Spleen (tissue), 7 donors: Measurements from ENCODE around the gene CIT.

ENCODE experiments used
- CTCF ChIP-seq, 11 experiments: fragments of 200-600 bp in 7 of 11; fragments of 450-650 bp in 4 of 11; sonication (generic) in 4 of 11; IDR thresholded peaks in 8 of 11; conservative IDR thresholded peaks in 3 of 11; 1 replicate in 7 of 11; 2 replicates in 4 of 11; pipeline versions ENCODE4 v1.4.0 to v1.8.0; 2016 to 2021; ENCODE audit warnings: antibody characterized with exemption in 11 of 11, inconsistent platforms in 4 of 11, mild to moderate bottlenecking in 1 of 11
- POLR2A ChIP-seq, 3 donors: fragments of 450-650 bp; IDR thresholded peaks; one replicate each; pipeline ENCODE4 v1.5.1; 2017; ENCODE audit warnings: antibody characterized with exemption in 3 of 3, mild to moderate bottlenecking in 1 of 3
- donor health status: DM: no; HTN: no; CAD: no; lungs with moderate emphysema.
- donor health status: DM: no; HTN: no; CAD: no.
- donor health status: DM: no; HTN: no; CAD: no.

DNA sequence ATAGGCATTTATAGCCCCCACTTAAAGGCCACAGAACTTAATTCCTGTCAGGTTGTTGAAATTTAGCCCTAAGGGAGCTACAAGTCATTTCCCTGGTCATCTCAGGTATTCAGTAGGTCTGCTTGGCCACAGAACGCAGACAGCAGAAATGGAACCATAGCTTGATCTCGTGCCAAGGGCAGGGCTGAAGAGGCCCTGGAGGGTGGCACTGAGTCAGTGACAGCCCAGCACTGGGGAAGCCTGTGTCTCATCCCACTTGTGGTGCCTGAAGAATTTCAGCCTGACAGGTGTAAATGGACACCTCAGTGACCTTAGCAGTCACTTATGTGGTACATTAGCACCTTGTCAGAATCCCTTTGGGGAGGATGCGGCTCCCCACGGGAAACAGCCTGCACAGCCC lies 202.6 kb downstream of the CIT start:
- TF ChIP-seq CTCF (IDR thresholded peaks at IDR 0.05 in 8 of 11, conservative IDR thresholded peaks at IDR 0.05 in 3 of 11) (no peak), POLR2A (IDR thresholded peaks at IDR 0.05) (no peak)
